Hepatocyte (in vitro differentiated cells): ENCODE data around the gene INTS6. TPM values are rescaled to one million over a fixed set of nuclear protein-coding genes. Genes with fewer than 3 reads are reported as not detected.
A peak's percentile ranks its signal among the peaks of the same experiment; 100 is the strongest.

Experiments
- DNase-seq: peaks from one replicate; pipeline ENCODE4 v3.0.0-alpha.2; 2016; ENCODE audit warnings: low spot score
- H2AFZ ChIP-seq: fragments of 200-600 bp; sonication (generic); 2 replicates; pipeline ENCODE4 v1.6.0; 2016; ENCODE audit warnings: antibody characterized with exemption, mild to moderate bottlenecking
- H3K27ac ChIP-seq: fragments of 200-600 bp; sonication (generic); 2 replicates; pipeline ENCODE4 v1.5.1; 2016; ENCODE audit warnings: mild to moderate bottlenecking
- H3K27me3 ChIP-seq: fragments of 200-600 bp; sonication (generic); 2 replicates; pipeline ENCODE4 v1.6.1; 2016
- H3K36me3 ChIP-seq: fragments of 200-600 bp; sonication (generic); replicated peaks from 2 replicates; pipeline ENCODE4 v1.5.1; 2016; ENCODE audit warnings: low read depth; ENCODE audit not compliant: insufficient read depth
- H3K4me1 ChIP-seq: fragments of 200-600 bp; sonication (generic); 2 replicates; pipeline ENCODE4 v1.5.1; 2016; ENCODE audit warnings: mild to moderate bottlenecking, moderate library complexity; ENCODE audit not compliant: insufficient read depth
- H3K4me2 ChIP-seq: fragments of 200-600 bp; sonication (generic); 2 replicates; pipeline ENCODE4 v1.6.0; 2016
- H3K4me3 ChIP-seq: fragments of 200-600 bp; sonication (generic); 2 replicates; pipeline ENCODE4 v1.5.1; 2016; ENCODE audit warnings: mild to moderate bottlenecking
- H3K79me2 ChIP-seq: fragments of 200-600 bp; sonication (generic); 2 replicates; pipeline ENCODE4 v1.6.0; 2017; ENCODE audit warnings: mild to moderate bottlenecking
- H3K9me2 ChIP-seq: fragments of 200-600 bp; sonication (generic); replicated peaks from 2 replicates; pipeline ENCODE4 v1.6.0; 2017; ENCODE audit warnings: mild to moderate bottlenecking; ENCODE audit not compliant: insufficient read depth
- H3K9me3 ChIP-seq: fragments of 200-600 bp; sonication (generic); 2 replicates; pipeline ENCODE4 v1.5.1; 2016; ENCODE audit warnings: low read depth, mild to moderate bottlenecking
- H4K20me1 ChIP-seq: fragments of 200-600 bp; sonication (generic); 2 replicates; pipeline ENCODE4 v1.6.0; 2016; ENCODE audit warnings: mild to moderate bottlenecking; ENCODE audit not compliant: insufficient read depth, poor library complexity, severe bottlenecking
- EZH2 ChIP-seq: fragments of 200-600 bp; sonication (generic); IDR thresholded peaks from 2 replicates; pipeline ENCODE4 v1.6.1; 2016; ENCODE audit warnings: antibody characterized with exemption, mild to moderate bottlenecking, borderline replicate concordance
- EZH2phosphoT487 ChIP-seq: fragments of 200-600 bp; sonication (generic); IDR thresholded peaks from one replicate; pipeline ENCODE4 v1.6.1; 2018; ENCODE audit warnings: antibody characterized with exemption, mild to moderate bottlenecking, low read depth, moderate library complexity; ENCODE audit not compliant: unreplicated experiment, severe bottlenecking
- WGBS: methylation state at CpG from one replicate; pipeline ENCODE4 v1.1.6; 2016; ENCODE audit warnings: low lambda C conversion rate; ENCODE audit errors: missing lambda C conversion rate; 5-methylcytosine and 5-hydroxymethylcytosine counted together
- polyA plus RNA-seq: library from polyadenylated mRNA; unstranded; fragments of >200 nt; fragmentation: Nextera tagmentation; extraction: Ambion mirVana; gene quantifications from 2 replicates; pipeline ENCODE4 v1.2.1, GENCODE V29; 2016
- total RNA-seq: library from RNA; depleted of rRNA; stranded (reverse); fragments of >200 nt; gene quantifications from 2 replicates; pipeline ENCODE4 v1.2.3, GENCODE V29; 2014
- TF ChIP-seq, protein P1 (sequence below): fragments of 200-600 bp; sonication (generic); IDR thresholded peaks from 2 replicates; pipeline ENCODE4 v1.5.1; 2016; ENCODE audit warnings: antibody characterized with exemption, mild to moderate bottlenecking; ENCODE audit not compliant: poor library complexity

INTS6 gene
- total and polyA plus RNA-seq, 2 experiments from 2014 or later, result 28.5 to 51.2 TPM

DNA sequence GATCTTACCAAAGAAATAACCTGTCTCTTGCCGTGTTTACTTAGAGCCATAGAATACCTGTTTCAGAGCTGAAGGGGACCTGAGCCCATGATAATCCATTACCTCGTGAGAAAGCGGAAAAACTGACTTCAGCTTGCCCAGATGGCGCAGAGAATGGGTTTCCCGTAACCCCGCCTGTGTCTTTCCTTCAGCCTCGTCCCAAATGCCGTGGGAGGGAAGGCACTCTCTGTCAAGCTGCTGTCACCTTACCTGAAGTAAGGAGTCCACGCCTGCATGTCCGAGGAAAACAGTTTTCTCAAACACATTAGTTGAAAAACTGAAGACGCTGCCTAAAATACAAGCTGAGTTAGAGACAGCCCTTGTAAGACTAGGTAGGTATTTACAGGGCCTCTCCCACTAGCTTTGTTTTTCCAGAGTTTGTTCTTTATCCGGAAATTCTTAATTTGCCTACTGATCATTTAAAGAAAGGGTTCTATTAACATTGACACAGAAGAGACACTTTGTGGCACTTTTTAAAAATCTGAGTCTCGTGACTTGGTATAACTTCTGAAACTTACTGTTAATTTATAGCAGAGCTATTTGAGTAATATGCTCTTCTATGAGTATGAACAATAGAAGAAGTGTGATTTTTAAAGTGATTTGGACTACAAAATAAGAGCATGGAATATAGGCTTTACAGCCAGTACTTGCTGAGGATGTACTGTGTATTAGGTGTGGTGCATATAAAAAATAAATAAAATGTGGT lies 1.3 kb upstream of the INTS6 start:
- Histone ChIP-seq H4K20me1 (no peaks in the 10 kb centered on the region), H3K79me2 (peaks cover 34% of the 10 kb centered on the region), H3K4me3 (peak overlapping the region; percentile 28), H3K9me2 (no peaks in the 10 kb centered on the region), H3K4me2 (peak overlapping the region; percentile 93), H2AFZ (peak overlapping the region; percentile 56), H3K27me3 (no peaks in the 10 kb centered on the region), H3K27ac (peak overlapping the region; percentile 97), H3K9me3 (no peaks in the 10 kb centered on the region), H3K36me3 (no peaks in the 10 kb centered on the region), H3K4me1 (peaks cover 22% of the 10 kb centered on the region)
- 14% methylated on average over 13 of the region's 13 CpGs for WGBS
- no peak for TF ChIP-seq EZH2
- TF ChIP-seq EZH2phosphoT487, result no peak
- TF ChIP-seq, protein P1, sequence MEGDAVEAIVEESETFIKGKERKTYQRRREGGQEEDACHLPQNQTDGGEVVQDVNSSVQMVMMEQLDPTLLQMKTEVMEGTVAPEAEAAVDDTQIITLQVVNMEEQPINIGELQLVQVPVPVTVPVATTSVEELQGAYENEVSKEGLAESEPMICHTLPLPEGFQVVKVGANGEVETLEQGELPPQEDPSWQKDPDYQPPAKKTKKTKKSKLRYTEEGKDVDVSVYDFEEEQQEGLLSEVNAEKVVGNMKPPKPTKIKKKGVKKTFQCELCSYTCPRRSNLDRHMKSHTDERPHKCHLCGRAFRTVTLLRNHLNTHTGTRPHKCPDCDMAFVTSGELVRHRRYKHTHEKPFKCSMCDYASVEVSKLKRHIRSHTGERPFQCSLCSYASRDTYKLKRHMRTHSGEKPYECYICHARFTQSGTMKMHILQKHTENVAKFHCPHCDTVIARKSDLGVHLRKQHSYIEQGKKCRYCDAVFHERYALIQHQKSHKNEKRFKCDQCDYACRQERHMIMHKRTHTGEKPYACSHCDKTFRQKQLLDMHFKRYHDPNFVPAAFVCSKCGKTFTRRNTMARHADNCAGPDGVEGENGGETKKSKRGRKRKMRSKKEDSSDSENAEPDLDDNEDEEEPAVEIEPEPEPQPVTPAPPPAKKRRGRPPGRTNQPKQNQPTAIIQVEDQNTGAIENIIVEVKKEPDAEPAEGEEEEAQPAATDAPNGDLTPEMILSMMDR, result no peak
- peak; percentile 46 for DNase-seq

DNA sequence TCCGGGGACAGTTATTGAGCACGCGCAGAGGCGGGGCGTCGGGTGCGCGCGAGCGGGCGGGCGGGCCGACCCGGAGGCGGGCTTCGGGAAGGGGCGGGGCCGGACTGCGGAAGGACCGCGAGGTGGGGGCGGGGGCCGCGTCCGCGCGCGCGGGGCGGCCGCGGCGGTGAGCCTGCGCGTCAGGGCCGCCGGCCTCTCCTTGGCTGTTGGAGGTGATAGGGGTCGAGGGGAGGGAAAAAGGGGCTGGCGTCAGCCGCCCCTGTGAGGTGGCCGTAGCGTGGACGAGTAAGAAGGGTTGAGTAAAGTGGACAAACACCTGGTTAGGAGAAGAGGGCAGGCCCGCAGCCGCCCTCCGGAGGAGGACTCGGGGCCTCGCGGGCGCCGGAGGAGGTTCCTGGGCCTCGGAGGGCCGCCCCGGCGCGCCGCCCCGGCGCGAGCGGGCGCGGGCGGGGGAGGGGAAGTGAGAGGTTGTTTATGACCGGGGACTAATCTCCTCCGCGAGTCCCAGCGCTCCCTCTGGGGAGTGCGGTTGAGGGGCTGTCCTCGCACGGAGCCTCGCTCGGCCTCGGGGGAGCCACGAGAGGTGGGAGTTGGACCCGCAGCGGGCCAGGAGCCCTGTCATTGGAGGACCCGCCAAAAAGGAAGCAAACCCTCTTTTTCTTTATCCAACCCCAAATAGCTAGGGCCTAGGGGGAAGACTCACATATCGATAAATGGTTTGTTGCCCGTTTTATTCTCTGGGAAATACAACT lies 547 bp upstream of the INTS6 start:
- no peaks in the 10 kb centered on the region for H3K36me3 ChIP-seq
- peak overlapping the region; percentile 97 for H3K27ac ChIP-seq
- H3K4me1 ChIP-seq, result peaks cover 22% of the 10 kb centered on the region
- no peaks in the 10 kb centered on the region for H4K20me1 ChIP-seq
- H3K9me2 ChIP-seq, result no peaks in the 10 kb centered on the region
- no peak for TF ChIP-seq EZH2phosphoT487
- TF ChIP-seq, protein P1, result no peak
- H3K4me3 ChIP-seq, result peak overlapping the region; percentile 28
- WGBS, result 1% methylated on average over 35 of the region's 80 CpGs
- H3K27me3 ChIP-seq, result no peaks in the 10 kb centered on the region
- peak overlapping the region; percentile 56 for H2AFZ ChIP-seq
- peak overlapping the region; percentile 93 for H3K4me2 ChIP-seq
- DNase-seq, result peak; percentile 100
- H3K9me3 ChIP-seq, result no peaks in the 10 kb centered on the region
- H3K79me2 ChIP-seq, result peaks cover 34% of the 10 kb centered on the region

DNA sequence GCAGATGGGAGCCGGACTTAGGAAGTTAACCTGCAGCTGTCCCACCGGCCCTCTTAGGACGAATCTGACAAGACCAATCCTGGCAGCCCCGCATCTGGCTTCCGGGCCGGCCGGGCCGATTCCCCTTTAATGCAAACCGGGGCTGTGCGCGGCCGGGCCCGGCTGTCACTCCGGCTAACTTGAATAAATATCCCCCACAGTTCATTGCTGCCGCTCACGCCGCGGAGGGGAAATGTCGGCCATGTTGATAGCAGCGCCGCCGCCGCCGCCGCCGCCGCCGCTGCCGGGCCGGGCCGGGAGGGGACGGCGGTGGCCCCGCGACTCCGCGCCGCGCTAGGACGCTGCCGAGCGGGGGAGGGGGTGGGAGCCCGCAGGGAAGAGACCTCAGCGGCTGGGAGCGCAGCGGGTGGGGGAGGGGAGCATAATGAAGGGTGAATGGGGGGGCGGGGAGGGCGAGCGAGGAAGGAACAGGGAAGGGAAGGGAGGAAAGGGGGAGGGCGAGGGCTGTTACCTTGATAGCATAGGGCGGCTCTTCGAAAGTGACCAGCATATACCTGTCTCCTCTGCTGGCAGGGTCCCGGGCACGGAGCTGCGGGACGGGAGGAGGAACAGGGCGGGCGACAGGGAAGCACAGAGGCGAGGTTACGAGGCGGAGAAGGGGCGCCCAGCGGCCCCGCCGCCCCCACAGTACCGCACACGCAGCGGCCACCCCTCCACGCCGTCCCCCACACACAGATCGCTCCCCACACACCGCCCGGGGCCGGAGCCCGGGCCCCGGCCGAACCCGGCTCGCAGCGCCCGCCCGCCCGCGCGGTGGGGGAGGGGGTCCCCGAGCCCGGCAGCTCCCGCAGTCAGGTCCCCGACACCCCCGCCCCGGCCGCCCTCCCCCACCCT lies 1.1 kb downstream of the INTS6 start:
- Histone ChIP-seq H3K27ac (peak overlapping the region; percentile 99), H3K79me2 (peaks cover 34% of the 10 kb centered on the region), H3K27me3 (no peaks in the 10 kb centered on the region), H3K4me3 (peak overlapping the region; percentile 68), H3K9me2 (no peaks in the 10 kb centered on the region), H3K36me3 (no peaks in the 10 kb centered on the region), H3K4me2 (peak overlapping the region; percentile 83), H3K4me1 (peaks cover 22% of the 10 kb centered on the region), H2AFZ (peak overlapping the region; percentile 39), H3K9me3 (no peaks in the 10 kb centered on the region), H4K20me1 (no peaks in the 10 kb centered on the region)
- TF ChIP-seq EZH2phosphoT487 (no peak), EZH2 (no peak)
- TF ChIP-seq, protein P1, result no peak
- under 1% methylated on average over 19 of the region's 92 CpGs for WGBS
- DNase-seq, result peak; percentile 87
